Smooth muscle cell (in vitro differentiated cells): ENCODE data around the gene ADGRA3. TPM values are rescaled to one million over a fixed set of nuclear protein-coding genes. Genes with fewer than 3 reads are reported as not detected.
A peak's percentile ranks its signal among the peaks of the same experiment; 100 is the strongest.

Experiments
- DNase-seq: peaks from one replicate; lab custom pipeline; 2025; ENCODE audit not compliant: unreplicated experiment; lab: John Stamatoyannopoulos, UW
- H2AFZ ChIP-seq: fragments of 200-600 bp; sonication (generic); 2 replicates; pipeline ENCODE4 v1.6.0; 2016; ENCODE audit warnings: antibody characterized with exemption, low read depth, mild to moderate bottlenecking
- H3F3A ChIP-seq: fragments of 200-600 bp; sonication (generic); 2 replicates; pipeline ENCODE4 v1.6.0; 2017; ENCODE audit warnings: antibody characterized with exemption, low read depth
- H3K27ac ChIP-seq: fragments of 200-600 bp; sonication (generic); 2 replicates; pipeline ENCODE4 v1.5.1; 2016; ENCODE audit warnings: low read depth, mild to moderate bottlenecking
- H3K27me3 ChIP-seq: fragments of 200-600 bp; sonication (generic); 2 replicates; pipeline ENCODE4 v1.6.1; 2016; ENCODE audit warnings: low read depth, mild to moderate bottlenecking
- H3K36me3 ChIP-seq: fragments of 200-600 bp; sonication (generic); 2 replicates; pipeline ENCODE4 v1.5.1; 2016; ENCODE audit warnings: low read depth
- H3K4me1 ChIP-seq: fragments of 200-600 bp; sonication (generic); 2 replicates; pipeline ENCODE4 v1.5.1; 2016; ENCODE audit warnings: low read depth
- H3K4me2 ChIP-seq: fragments of 200-600 bp; sonication (generic); 2 replicates; pipeline ENCODE4 v1.6.0; 2016; ENCODE audit warnings: mild to moderate bottlenecking
- H3K4me3 ChIP-seq: fragments of 200-600 bp; sonication (generic); 2 replicates; pipeline ENCODE4 v1.5.1; 2016; ENCODE audit warnings: mild to moderate bottlenecking
- H3K79me2 ChIP-seq: fragments of 200-600 bp; sonication (generic); 2 replicates; pipeline ENCODE4 v1.6.0; 2016; ENCODE audit warnings: low read depth, mild to moderate bottlenecking
- H3K9ac ChIP-seq: fragments of 200-600 bp; sonication (generic); 2 replicates; pipeline ENCODE4 v1.6.0; 2016; ENCODE audit warnings: low read depth
- H3K9me3 ChIP-seq: fragments of 200-600 bp; sonication (generic); replicated peaks from 2 replicates; pipeline ENCODE4 v1.5.1; 2016; ENCODE audit warnings: low read depth
- H4K20me1 ChIP-seq: fragments of 200-600 bp; sonication (generic); 2 replicates; pipeline ENCODE4 v1.6.0; 2016; ENCODE audit warnings: low read depth
- CTCF ChIP-seq: fragments of 200-600 bp; sonication (generic); IDR thresholded peaks from 2 replicates; pipeline ENCODE4 v1.5.1; 2017; ENCODE audit warnings: borderline replicate concordance, mild to moderate bottlenecking, antibody characterized with exemption; ENCODE audit not compliant: insufficient read depth, poor library complexity, severe bottlenecking
- WGBS: methylation state at CpG from one replicate; pipeline ENCODE4 v1.1.7; 2016; ENCODE audit warnings: low lambda C conversion rate; 5-methylcytosine and 5-hydroxymethylcytosine counted together
- polyA plus RNA-seq: library from polyadenylated mRNA; unstranded; fragments of >200 nt; fragmentation: Nextera tagmentation; extraction: Ambion mirVana; gene quantifications from 2 replicates; pipeline ENCODE4 v1.2.1, GENCODE V29; 2016
- total RNA-seq: library from RNA; depleted of rRNA; stranded (reverse); fragments of >200 nt; gene quantifications from 2 replicates; pipeline ENCODE4 v1.2.3, GENCODE V29; 2014

ADGRA3 gene
- total and polyA plus RNA-seq, 2 experiments from 2014 or later: 24.4 to 54.8 TPM

- H3K9me3 ChIP-seq: no peaks in the 10 kb centered on the region
- 53% methylated on average over 2 of the region's 2 CpGs for WGBS
- no peak overlapping the region for H2AFZ ChIP-seq
- peaks cover 31% of the 10 kb centered on the region for H4K20me1 ChIP-seq
- H3K79me2 ChIP-seq: peaks cover 24% of the 10 kb centered on the region
- peaks cover 7% of the 10 kb centered on the region for H3F3A ChIP-seq
- H3K27me3 ChIP-seq: no peaks in the 10 kb centered on the region
- TF ChIP-seq CTCF: no peak
- H3K4me2 ChIP-seq: no peak overlapping the region
- H3K27ac ChIP-seq: no peak overlapping the region
- H3K4me3 ChIP-seq: no peak overlapping the region
- H3K9ac ChIP-seq: no peak overlapping the region
- no peak for DNase-seq
- H3K4me1 ChIP-seq: peaks cover 7% of the 10 kb centered on the region
- no peaks in the 10 kb centered on the region for H3K36me3 ChIP-seq
Observed at GRCh38 chr4:22480675-22481327, 35.1 kb downstream of the ADGRA3 start.

- 44% methylated on average over 2 of the region's 2 CpGs for WGBS
- TF ChIP-seq CTCF: no peak
- peaks cover 26% of the 10 kb centered on the region for H3K79me2 ChIP-seq
Observed at GRCh38 chr4:22478426-22478825, 37.4 kb downstream of the ADGRA3 start.

GRCh38 chr4:22477813-22478182, 38.1 kb downstream of the ADGRA3 start:
- Histone ChIP-seq H3K36me3 (no peaks in the 10 kb centered on the region), H3K9ac (no peak overlapping the region), H3K9me3 (no peaks in the 10 kb centered on the region), H3K79me2 (peaks cover 26% of the 10 kb centered on the region), H3K4me2 (peak overlapping the region; percentile 57), H2AFZ (peak overlapping the region; percentile 63), H3K27ac (peak overlapping the region; percentile 45), H3K4me3 (no peak overlapping the region), H3F3A (no peaks in the 10 kb centered on the region), H3K4me1 (no peaks in the 10 kb centered on the region), H4K20me1 (peaks cover 14% of the 10 kb centered on the region), H3K27me3 (no peaks in the 10 kb centered on the region)
- DNase-seq: no peak
- no peak for TF ChIP-seq CTCF
- WGBS: 79% methylated on average over 6 of the region's 6 CpGs

More at GRCh38 chr4:22478426-22478825, 37.4 kb downstream of the ADGRA3 start:
- no peaks in the 10 kb centered on the region for H3K36me3 ChIP-seq
- no peak overlapping the region for H3K4me3 ChIP-seq
- peaks cover 4% of the 10 kb centered on the region for H3K4me1 ChIP-seq
- no peak overlapping the region for H3K27ac ChIP-seq
- H3F3A ChIP-seq: peaks cover 5% of the 10 kb centered on the region
- H4K20me1 ChIP-seq: peaks cover 21% of the 10 kb centered on the region
- H3K4me2 ChIP-seq: no peak overlapping the region
- H2AFZ ChIP-seq: no peak overlapping the region
- H3K9ac ChIP-seq: no peak overlapping the region
- DNase-seq: no peak
- no peaks in the 10 kb centered on the region for H3K27me3 ChIP-seq
- no peaks in the 10 kb centered on the region for H3K9me3 ChIP-seq
